IPS-18c (cell line): ENCODE results near the gene NANOGP8.
"Not testable (repeated sequence)": the region's sequence is repeated elsewhere in the genome, so short reads cannot be mapped to it uniquely, and the experiment has no call there.

Source experiments
- H3K4me3 ChIP-seq: 2 replicates; pipeline ENCODE4 v1.7.0; 2013; ENCODE audit warnings: low read depth, mild to moderate bottlenecking, low read length, moderate library complexity; ENCODE audit not compliant: insufficient read depth
- H3K9me3 ChIP-seq: one replicate; pipeline ENCODE4 v1.6.1; 2013; ENCODE audit warnings: mild to moderate bottlenecking, low read length, moderate library complexity; ENCODE audit not compliant: control insufficient read depth, insufficient read depth

Gene NANOGP8, protein sequence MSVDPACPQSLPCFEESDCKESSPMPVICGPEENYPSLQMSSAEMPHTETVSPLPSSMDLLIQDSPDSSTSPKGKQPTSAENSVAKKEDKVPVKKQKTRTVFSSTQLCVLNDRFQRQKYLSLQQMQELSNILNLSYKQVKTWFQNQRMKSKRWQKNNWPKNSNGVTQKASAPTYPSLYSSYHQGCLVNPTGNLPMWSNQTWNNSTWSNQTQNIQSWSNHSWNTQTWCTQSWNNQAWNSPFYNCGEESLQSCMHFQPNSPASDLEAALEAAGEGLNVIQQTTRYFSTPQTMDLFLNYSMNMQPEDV

DNA sequence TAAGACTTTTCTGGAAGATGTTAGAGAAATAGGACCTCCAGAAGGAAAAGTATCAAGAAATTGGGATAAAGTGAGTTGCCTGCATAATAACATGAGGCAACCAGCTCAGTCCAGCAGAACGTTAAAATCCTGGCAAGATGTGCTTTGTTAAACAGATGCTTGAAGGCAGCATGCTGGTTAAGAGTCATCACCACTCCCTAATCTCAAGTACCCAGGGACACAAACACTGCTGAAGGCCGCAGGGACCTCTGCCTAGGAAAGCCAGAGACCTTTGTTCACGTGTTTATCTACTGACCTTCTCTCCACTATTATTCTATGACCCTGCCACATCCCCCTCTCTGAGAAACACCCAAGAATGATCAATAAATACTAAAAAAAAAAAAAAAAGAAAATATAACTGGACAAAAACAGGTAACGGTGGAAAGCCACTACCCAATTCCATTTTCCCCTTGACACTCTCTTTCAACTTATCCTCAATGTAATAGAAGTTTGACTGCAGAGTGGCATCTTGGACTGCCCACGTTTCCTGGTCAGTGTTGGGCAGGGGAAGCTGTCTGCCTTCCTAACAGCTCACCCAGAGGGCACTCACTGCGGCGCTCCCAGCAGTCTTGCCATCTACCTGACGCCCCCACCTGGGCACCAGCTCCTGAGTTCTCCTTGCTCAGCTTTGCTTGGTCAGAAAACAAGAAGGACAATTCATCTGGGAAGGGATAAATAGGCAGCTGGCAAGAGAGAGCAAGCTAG is at the start of gene NANOGP8:
NANOGP8 (minus strand) TSS at position 120 of the 744 bp plus-strand sequence. CDS start 185 bp downstream, outside the sequence.
- H3K4me3 ChIP-seq, H3K9me3 ChIP-seq: not testable (repeated sequence)

DNA sequence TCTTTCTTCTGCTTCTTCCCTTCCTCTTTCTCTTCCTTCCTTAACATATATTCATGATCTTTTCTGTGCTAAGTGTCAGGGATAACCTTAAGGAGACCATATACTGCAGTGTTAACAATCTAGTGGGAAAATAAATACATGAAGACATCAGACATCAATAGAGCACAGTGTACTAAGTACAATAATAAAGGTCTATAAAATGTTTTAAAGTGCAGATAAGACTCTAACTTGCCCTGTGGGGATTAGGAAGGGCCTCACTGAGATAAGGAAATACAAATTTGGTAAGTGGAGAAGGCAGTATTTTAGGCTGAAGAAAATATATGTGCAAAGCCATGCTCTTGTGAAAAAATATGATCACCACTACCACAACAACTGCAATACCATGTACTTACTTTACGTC is 49.2 kb upstream of the NANOGP8 start:
- Histone ChIP-seq H3K4me3 (no peak overlapping the region), H3K9me3 (no peaks in the 10 kb centered on the region)

DNA sequence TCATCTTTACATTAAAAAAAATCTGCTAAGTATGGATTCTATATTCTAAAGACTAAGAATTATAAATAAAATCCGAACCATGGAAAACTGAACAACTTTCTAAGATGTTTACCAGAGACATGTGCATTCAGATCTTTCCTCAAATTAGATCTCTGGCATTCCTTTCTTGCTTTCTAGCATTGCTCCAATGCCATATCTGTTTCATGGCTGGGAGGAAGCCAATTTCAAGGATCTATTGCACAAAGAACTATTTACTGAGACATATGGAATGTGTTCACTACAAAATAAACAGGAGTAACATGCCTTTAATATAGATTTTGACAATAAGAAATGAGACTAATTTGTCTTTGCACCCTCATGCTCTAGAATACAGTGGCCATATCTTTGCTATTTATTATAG is 45.1 kb upstream of the NANOGP8 start:
- H3K4me3 ChIP-seq: no peak overlapping the region

DNA sequence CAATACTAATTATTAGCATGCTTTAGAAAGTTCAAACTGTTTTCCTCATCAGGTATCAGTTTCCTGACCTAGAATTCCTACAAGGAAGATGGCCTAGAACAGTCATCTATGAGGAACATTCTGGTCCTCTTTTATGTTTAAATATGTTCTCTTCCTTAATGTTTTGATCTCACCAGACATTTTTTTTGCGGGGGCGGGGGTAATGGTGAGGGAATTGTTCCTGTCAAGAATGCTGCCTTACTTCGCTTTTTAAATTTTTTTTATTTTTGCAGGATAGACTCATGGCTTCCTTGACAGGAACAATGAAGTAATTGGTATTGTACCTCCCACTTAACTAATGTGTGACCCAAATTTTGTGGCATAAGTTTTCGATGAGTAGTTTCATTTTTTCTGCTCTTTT is 44.3 kb upstream of the NANOGP8 start:
- no peaks in the 10 kb centered on the region for H3K9me3 ChIP-seq
- no peak overlapping the region for H3K4me3 ChIP-seq

More for the DNA sequence above, 45.1 kb upstream of the NANOGP8 start:
- H3K9me3 ChIP-seq: no peaks in the 10 kb centered on the region

DNA sequence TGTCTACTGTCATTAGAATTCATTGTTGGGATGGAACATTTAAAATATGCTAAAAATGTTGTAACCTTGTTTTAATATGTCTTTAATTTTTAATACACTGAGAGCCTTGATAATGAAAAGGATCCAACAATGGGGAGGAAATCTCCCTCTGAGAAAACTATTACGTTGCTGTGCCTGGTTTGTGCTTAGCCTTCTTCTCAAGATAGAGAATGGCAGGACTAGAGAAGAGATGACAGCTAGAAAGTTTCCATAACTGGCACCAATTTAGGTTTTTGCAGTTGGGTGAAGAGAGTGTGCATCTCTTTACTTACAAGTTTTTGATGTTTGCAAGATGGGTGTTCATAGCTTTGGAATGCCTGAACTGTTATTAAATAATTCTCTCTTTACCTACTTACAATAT is 42.6 kb upstream of the NANOGP8 start:
- H3K9me3 ChIP-seq: no peaks in the 10 kb centered on the region

DNA sequence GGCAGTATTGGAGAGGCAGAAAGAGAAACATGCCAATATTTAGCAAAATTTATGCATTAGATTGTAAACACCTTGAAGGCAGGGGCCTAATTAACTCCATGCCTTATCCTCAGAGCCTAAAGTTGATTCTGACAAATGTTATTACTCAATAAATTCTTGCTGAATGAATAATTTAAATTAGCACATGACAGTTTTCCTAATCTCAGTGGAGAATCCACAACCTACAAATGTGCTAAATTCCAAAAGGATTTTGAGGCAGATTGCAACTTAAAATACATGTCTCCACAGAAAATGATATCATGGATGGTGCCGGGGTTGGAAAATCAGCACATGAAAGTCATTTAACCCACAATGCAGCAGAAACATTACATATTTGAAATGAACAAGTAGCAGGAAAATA is 41.1 kb upstream of the NANOGP8 start:
- H3K4me3 ChIP-seq: no peak overlapping the region
- no peaks in the 10 kb centered on the region for H3K9me3 ChIP-seq

More for the DNA sequence above, 42.6 kb upstream of the NANOGP8 start:
- H3K4me3 ChIP-seq: no peak overlapping the region

DNA sequence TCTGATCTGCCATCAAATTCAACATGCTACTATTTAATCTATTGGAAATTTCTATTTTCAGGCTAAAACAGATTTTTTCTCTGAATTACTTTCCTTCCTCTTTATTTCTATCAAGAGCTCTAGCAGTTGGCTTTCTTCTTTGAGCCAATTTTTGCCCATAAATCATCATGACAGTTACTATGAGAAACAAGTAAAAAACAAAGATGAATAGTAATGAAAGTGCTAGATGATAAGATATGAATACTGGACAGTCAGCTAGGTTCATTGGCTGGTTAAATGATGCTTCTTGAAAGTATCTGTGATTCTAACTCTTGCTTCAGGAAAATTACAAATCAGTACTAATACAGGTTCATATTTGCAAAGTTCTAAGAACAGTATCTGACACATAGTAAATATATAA is 38.6 kb upstream of the NANOGP8 start:
- Histone ChIP-seq H3K4me3 (no peak overlapping the region), H3K9me3 (no peaks in the 10 kb centered on the region)

DNA sequence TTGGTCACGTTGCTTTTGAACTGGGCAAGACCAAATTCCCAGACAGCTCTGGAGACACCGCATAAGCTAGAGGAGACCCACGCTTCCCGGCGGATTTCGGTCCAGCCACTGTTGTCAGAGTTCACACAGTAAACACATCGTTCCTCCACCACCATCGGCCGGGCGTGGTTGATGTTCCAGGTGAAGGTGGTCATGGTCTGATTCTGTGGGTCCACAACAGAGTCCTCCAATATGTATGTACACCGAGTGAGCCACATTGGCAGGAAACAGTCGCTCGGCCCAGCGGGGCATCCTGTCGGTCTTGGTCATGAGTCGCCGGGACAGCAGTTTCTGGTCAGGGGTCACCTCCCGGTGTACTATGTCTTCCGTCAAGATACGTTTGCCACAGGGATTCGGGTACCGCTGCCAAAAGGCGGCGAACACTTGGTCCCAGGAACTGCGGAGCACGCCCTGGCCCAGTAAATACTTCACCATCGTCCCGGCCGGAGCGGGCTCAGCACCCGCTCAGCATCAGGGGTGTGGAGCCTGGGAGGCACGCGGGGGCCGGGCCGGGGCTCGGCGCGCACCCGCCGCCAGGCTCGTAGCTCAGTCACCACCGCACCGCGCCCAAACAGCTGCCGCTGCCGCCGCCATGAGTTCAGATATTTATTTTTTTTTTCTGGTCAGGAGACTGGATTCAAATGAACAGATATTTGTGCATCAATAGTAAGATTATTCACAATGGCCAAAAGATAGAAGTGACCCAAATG is 36.7 kb upstream of the NANOGP8 start:
- Histone ChIP-seq H3K9me3 (no peaks in the 10 kb centered on the region), H3K4me3 (no peak overlapping the region)

DNA sequence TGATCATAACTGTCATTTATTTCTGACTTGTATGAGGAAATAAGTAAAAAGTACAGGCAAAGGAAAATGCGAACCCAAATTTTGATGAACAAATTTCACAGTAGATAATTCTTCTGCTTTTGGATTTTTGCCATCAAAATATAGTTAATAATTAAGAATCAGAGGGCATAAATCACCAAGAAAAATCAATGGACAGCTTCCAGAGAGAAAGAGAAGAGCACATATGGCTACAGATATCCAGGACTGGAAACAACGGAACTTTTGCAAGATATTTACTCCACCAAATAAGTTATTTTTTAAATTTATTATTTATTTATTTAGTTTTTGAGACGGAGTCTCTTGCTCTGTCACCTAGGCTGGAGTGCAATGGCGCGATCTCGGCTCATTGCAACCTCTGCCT is 35.1 kb upstream of the NANOGP8 start:
- no peak overlapping the region for H3K4me3 ChIP-seq

DNA sequence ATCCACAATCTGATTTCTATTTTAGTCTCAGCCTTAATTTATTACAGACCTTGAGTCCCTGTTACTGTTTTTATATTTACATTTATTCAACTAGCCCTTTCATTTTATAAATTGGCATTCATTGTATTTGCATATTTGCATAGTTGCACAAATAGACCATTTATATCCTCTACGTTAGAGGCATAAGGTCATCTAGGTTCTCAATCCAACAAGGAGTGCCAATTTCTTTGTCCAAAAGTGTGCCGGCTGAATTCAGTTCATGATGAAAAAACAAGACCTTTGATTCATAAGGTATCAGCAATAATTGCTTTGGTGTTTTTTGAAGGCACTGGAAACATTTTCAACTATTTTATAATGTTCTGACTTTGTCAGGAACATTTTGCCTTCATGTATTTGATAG is 33.9 kb upstream of the NANOGP8 start:
- H3K4me3 ChIP-seq: no peak overlapping the region
- no peaks in the 10 kb centered on the region for H3K9me3 ChIP-seq

More for the DNA sequence above, 35.1 kb upstream of the NANOGP8 start:
- H3K9me3 ChIP-seq: no peaks in the 10 kb centered on the region

DNA sequence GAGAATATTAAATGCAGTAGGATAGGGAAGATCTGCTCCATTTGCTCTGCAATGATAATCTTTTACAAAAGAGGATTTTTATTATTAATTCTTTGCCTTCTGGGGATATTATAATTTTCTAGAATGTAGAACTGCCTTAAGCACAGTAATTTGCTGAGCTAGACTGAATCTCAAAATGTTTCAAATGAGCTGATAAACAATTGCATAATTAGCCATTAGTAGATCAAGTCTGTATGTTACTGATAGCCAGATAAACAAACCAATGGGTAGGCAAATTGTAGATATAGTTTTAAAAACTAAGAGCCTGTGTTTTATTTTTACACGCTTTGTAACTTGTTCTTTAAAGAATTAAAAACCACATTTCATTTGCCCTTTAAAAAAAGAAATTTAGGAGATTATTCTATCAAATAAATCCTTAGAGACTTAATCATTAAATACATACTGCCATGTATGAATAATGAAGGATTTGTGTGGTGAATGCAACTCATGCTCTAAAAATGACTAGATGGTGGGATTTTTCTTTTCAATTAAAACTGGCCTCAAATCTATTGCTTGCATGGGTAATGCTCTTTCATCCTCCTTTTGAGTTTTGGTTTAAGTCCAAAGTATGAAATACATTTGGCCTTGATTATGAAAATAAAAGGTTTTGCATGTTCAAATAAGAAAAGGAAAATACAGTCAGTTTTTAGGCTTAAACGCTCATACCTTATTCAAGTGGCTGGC is 32.6 kb upstream of the NANOGP8 start:
- Histone ChIP-seq H3K9me3 (no peaks in the 10 kb centered on the region), H3K4me3 (no peak overlapping the region)

DNA sequence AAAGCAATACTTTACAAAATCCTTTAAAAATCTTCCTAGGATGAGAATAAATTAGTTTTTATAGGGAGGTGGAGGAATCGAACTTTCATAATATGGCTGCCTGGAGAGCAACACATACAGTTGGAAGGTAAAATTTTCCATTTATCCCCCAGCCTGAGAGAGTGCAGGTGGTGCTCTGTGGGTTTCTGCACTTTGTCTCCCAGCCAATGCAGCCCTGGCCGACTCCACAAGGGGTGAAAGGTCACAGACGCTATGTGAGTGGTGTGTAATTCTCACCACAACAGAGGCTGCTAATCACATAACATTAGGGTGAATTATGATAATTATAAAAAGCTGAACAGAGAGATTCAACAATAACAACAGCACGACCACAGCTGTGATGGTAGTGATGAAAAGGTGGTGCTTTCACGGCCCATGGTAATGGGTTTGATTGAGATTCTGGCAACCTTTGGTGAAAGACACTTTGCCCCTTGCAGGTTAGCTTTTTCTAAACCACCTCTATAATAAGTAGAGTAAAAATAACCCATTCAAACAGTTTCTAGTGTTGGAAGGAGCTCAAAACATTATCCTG is 30.1 kb upstream of the NANOGP8 start:
- H3K9me3 ChIP-seq: no peaks in the 10 kb centered on the region
- no peak overlapping the region for H3K4me3 ChIP-seq

DNA sequence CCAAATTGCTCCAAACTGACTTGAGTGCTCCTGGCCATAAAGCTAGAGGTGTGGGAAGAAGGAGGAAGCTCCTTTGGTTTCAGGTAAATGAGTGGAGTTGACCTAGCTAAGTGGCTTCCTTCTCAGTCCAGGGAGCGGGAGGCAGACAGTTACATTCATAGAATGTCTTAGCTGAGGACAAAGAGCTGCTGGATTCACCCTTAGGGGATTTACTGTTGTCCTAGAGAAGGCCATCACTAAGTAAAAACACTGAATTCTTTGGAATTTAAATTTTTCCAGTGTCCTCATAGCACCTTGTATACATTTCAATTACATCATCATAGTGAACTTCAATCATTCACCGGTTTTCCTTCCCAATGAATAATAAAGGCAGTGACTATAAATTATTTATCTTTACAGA is 27.3 kb upstream of the NANOGP8 start:
- no peak overlapping the region for H3K4me3 ChIP-seq
- H3K9me3 ChIP-seq: no peaks in the 10 kb centered on the region

DNA sequence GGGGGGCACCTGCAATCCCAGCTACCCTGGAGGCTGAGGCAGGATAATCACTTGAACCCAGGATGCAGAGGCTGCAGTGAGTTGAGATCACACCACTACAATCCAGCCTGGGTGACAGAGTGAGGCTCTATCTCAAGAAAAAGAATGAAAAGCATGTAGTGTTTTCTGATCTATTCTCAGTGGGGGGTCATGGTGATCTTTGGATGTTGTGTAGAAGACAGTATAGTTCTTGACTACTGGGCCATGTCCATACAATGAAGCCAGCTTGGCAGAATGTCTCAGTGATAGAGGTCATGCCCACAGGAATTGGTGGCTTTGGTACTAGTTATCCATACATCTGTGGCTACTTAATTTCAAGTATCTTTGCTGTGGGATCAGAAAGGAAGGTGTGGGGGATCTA is 26.8 kb upstream of the NANOGP8 start:
- Histone ChIP-seq H3K4me3 (no peak overlapping the region), H3K9me3 (no peaks in the 10 kb centered on the region)

DNA sequence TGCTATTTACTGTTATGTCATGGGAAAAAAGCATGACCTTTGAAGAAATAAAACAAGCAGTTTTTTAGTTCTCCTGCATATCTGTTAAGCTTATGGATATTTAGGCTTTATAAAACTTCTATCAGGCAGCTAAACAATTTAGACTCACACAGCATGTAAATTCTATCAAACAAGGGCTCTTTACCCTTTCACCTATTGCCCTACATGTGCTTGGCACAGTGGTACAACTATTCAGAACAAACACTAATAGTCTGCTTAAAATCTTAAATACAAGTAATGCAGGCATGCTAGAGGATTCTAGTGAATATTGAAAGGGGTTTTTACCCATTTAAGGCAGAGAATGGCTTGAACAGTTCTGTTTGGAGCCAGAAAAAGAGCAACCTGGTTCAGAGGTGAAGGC is 23.4 kb upstream of the NANOGP8 start:
- Histone ChIP-seq H3K4me3 (no peak overlapping the region), H3K9me3 (no peaks in the 10 kb centered on the region)

DNA sequence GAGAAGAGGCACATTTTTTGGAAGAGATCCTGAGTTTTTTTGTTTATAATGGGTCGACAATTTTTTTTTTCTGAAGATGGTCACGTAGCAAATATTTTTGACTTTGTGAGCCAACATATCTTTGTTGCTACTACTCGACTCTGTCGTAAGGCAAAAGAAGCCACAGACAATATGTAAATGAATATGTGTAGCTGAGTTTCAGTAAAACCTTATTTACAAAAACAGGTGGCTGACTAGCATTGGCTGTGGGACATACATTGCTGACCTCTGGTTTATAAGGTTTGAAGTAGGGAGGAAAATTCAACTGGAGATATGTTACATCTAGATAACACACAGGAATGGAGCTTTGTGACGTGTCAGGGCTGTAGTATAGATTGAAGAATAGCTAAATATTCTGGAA is 22.5 kb upstream of the NANOGP8 start:
- Histone ChIP-seq H3K4me3 (no peak overlapping the region), H3K9me3 (no peaks in the 10 kb centered on the region)

DNA sequence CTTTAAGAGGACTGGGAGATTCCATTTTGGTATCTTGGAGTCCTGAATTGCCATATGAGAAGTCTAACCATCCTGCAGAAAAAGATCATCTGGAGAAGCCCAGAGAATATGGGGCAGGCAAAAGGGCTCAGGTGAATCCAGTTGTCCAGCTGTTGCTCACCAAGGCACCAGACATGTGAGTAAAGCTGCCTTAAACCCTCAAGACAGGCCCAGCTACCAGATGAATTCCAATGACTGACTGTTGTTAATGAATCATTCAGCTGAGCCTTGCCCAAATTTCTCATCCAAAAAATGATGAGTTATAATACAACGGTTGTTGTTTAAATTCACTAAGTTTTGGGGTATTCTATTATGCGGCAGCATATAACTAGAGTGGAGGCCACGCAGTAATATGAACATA is 22.0 kb upstream of the NANOGP8 start:
- Histone ChIP-seq H3K4me3 (no peak overlapping the region), H3K9me3 (no peaks in the 10 kb centered on the region)
